Epithelial cell of esophagus (primary cell): ENCODE measurements around the gene PIP4K2A.

Source experiments
- DNase-seq: peaks from one replicate; pipeline ENCODE4 v3.0.0; 2010; ENCODE audit warnings: low read depth
- H3K4me3 ChIP-seq: 2 replicates; pipeline ENCODE4 v1.5.1; 2011; ENCODE audit warnings: mild to moderate bottlenecking, low read length, control low read depth
- TF ChIP-seq, protein P1 (sequence below): IDR thresholded peaks from 2 replicates; pipeline ENCODE4 v1.5.1; 2011; ENCODE audit warnings: low read depth, mild to moderate bottlenecking, low read length, control low read depth, inconsistent platforms; ENCODE audit not compliant: insufficient read depth; ENCODE audit errors: missing control alignments

Gene PIP4K2A

GRCh38 chr10:22672319-22673090 is 41.9 kb downstream of the PIP4K2A start:
- TF ChIP-seq, protein P1, sequence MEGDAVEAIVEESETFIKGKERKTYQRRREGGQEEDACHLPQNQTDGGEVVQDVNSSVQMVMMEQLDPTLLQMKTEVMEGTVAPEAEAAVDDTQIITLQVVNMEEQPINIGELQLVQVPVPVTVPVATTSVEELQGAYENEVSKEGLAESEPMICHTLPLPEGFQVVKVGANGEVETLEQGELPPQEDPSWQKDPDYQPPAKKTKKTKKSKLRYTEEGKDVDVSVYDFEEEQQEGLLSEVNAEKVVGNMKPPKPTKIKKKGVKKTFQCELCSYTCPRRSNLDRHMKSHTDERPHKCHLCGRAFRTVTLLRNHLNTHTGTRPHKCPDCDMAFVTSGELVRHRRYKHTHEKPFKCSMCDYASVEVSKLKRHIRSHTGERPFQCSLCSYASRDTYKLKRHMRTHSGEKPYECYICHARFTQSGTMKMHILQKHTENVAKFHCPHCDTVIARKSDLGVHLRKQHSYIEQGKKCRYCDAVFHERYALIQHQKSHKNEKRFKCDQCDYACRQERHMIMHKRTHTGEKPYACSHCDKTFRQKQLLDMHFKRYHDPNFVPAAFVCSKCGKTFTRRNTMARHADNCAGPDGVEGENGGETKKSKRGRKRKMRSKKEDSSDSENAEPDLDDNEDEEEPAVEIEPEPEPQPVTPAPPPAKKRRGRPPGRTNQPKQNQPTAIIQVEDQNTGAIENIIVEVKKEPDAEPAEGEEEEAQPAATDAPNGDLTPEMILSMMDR = no peak
- DNase-seq = no peak
- no peak overlapping the region for H3K4me3 ChIP-seq

DNA sequence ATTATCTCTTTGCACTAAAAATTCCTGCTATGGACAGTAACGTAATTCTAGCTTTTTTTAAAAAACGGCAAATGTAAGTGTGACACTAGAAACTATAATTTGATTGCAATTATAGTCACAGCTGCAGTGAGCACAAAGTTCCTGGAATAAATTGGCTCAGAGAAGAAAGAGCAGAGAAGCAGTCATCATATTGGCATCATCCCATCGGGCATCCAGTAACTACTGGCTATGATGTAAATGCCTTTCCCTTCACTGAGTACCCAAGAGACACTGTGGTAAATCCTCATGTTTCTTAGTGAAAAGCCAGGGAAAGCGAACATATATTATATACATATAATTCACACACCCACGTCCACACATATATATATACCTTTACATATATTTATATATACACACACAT is 43.6 kb downstream of the PIP4K2A start:
- H3K4me3 ChIP-seq = no peak overlapping the region
- no peak for DNase-seq
- TF ChIP-seq, protein P1 = no peak

DNA sequence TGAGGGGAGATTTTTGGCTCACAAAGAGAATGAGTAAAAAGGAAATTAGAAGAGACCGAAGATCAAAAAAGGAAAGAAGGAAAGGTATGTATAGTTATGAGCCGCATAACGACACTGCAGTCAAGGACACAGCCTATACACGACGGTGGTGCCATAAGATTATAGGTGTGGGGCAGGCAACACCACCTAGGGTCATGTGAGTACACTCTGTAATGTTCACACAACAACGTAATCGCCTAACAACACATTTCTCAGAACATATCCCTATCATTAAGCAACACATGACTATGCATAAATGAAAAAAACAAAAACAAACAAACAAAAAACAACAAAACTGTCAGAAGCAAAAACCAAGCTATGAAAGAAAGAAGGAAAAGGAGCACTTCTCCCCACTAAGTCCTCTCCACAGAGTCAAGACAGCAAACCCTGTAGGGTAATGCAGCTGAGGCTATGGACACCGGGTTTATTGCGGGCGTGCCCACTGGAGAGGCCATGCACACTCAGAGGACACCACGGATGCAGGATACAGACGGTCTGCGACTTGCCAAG is 45.1 kb downstream of the PIP4K2A start:
- H3K4me3 ChIP-seq = no peak overlapping the region
- DNase-seq = no peak
- TF ChIP-seq, protein P1 = no peak

DNA sequence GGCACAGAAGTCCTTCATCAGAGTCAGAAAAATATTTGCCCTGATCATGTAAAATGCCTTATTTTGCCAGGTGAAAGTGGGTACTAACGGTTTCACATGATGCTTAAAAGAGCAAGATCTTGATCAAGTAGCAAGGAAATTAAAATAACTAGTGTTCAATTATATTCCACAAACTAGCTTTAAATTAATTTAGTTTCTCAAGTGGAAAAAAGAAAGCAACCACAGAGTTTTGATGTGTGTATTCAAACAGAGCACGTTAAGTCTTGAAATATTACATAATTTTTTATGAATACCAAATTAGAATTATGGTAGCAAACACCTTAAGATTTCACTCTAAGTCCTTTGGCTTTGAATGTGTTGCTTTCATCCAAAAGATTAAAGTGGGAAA is 47.3 kb downstream of the PIP4K2A start:
- DNase-seq = no peak
- TF ChIP-seq, protein P1 = no peak
- no peak overlapping the region for H3K4me3 ChIP-seq

GRCh38 chr10:22666287-22667092 is 47.9 kb downstream of the PIP4K2A start:
- no peak for DNase-seq
- TF ChIP-seq, protein P1 = no peak
- H3K4me3 ChIP-seq = no peak overlapping the region

DNA sequence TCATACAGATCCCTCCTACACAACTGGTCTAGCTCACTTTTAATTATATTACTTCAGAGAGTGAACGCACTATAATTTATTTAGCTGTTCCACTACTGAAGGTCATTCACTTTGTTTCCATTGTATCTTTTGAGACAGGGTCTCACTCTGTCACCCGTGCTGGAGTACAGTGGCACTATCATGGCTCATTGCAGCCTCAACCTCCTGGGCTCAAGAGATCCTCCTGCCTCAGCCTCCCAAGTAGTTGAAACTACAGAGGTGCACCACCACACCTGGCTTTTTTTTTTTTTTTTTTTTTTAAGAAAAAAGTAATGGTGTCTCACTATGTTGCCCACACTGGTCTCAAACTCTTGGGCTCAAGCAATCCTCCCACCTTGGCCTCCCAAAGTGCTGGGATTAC is 49.0 kb downstream of the PIP4K2A start:
- H3K4me3 ChIP-seq = no peak overlapping the region
- TF ChIP-seq, protein P1 = no peak
- no peak for DNase-seq
